Lower leg skin (tissue), 3 donors: ENCODE results near the gene CCDC102A.

Source experiments
- CTCF ChIP-seq, 3 donors: fragments of 450-650 bp; IDR thresholded peaks; one replicate each; pipeline ENCODE4 v1.5.1; 2016; ENCODE audit warnings: antibody characterized with exemption in 3 of 3, mild to moderate bottlenecking in 3 of 3, moderate library complexity in 2 of 3
- POLR2A ChIP-seq, 2 donors: fragments of 450-650 bp; IDR thresholded peaks; one replicate each; pipeline ENCODE4 v1.6.1; 2016 to 2017; ENCODE audit warnings: antibody characterized with exemption in 2 of 2, mild to moderate bottlenecking in 1 of 2, moderate library complexity in 1 of 2

- TF ChIP-seq CTCF (IDR thresholded peaks at IDR 0.05) = no peak
- no peak for TF ChIP-seq POLR2A (IDR thresholded peaks at IDR 0.05)
Measured at GRCh38 chr16:57551057-57551456, 14.7 kb upstream of the CCDC102A start.
